Endothelial cell (in vitro differentiated cells): ENCODE data around the gene ACAA2. TPM values are rescaled to one million over a fixed set of nuclear protein-coding genes. Genes with fewer than 3 reads are reported as not detected.

Experiments used
- DNase-seq: peaks from one replicate; pipeline ENCODE4 v3.0.0; 2021; ENCODE audit warnings: low spot score
- H3K27ac Mint-ChIP-seq: one replicate; pipeline ENCODE4 v1.8.0; 2021; ENCODE audit warnings: mixed read lengths, inconsistent platforms; ENCODE audit not compliant: unreplicated experiment
- H3K27me3 Mint-ChIP-seq: one replicate; pipeline ENCODE4 v1.8.0; 2021; ENCODE audit warnings: mild to moderate bottlenecking, moderate library complexity, mixed read lengths, inconsistent platforms; ENCODE audit not compliant: unreplicated experiment
- H3K36me3 Mint-ChIP-seq: one replicate; pipeline ENCODE4 v1.8.0; 2021; ENCODE audit warnings: mild to moderate bottlenecking, low read depth, mixed read lengths, inconsistent platforms; ENCODE audit not compliant: unreplicated experiment
- H3K4me1 Mint-ChIP-seq: one replicate; pipeline ENCODE4 v1.8.0; 2021; ENCODE audit warnings: mild to moderate bottlenecking, mixed read lengths, inconsistent platforms; ENCODE audit not compliant: unreplicated experiment
- H3K4me3 Mint-ChIP-seq: one replicate; pipeline ENCODE4 v1.8.0; 2021; ENCODE audit warnings: mild to moderate bottlenecking, mixed read lengths, inconsistent platforms; ENCODE audit not compliant: unreplicated experiment
- H3K9me3 Mint-ChIP-seq: one replicate; pipeline ENCODE4 v1.8.0; 2021; ENCODE audit warnings: mixed read lengths, inconsistent platforms; ENCODE audit not compliant: unreplicated experiment
- total RNA-seq: library from RNA; stranded (reverse); fragmentation: NEBNext Ultra II Directional; extraction: Animal tissue kit (Norgen Biotek cat#: 25700); gene quantifications from one replicate; pipeline ENCODE4 v1.2.1, GENCODE V29; 2021; ENCODE audit not compliant: unreplicated experiment
- TF ChIP-seq, protein P1 (sequence below): fragments of 200-600 bp; sonication (generic); IDR thresholded peaks from one replicate; pipeline ENCODE4 v1.5.0; 2021; ENCODE audit warnings: antibody characterized with exemption; ENCODE audit not compliant: unreplicated experiment

The ACAA2 gene
- total RNA-seq, 1 donor from 2014 or later: 50.6 TPM

DNA sequence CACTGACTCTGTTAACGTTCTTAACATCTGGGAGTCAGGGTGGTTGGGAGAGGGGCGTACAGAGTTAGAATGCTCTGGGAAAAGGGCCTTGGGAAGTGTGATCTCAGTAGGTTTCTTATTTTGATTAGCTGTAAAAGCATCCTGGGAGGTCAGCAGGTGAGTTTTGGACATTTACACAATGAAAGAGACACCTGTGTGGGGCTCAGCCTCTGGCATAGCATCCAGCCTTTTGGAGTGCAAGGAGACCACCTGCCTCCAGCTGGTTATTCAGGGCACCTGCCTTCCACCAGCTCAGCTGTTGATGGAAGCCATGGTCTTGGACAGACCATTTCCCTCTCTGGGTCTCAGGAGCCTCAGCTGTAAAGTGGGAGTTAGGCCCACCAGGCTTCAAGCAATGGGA lies 49.7 kb downstream of the ACAA2 start:
- H3K4me1 Mint-ChIP-seq: peaks cover 24% of the 10 kb centered on the region
- H3K27ac Mint-ChIP-seq: no peak overlapping the region
- no peak for DNase-seq
- TF ChIP-seq, protein P1, sequence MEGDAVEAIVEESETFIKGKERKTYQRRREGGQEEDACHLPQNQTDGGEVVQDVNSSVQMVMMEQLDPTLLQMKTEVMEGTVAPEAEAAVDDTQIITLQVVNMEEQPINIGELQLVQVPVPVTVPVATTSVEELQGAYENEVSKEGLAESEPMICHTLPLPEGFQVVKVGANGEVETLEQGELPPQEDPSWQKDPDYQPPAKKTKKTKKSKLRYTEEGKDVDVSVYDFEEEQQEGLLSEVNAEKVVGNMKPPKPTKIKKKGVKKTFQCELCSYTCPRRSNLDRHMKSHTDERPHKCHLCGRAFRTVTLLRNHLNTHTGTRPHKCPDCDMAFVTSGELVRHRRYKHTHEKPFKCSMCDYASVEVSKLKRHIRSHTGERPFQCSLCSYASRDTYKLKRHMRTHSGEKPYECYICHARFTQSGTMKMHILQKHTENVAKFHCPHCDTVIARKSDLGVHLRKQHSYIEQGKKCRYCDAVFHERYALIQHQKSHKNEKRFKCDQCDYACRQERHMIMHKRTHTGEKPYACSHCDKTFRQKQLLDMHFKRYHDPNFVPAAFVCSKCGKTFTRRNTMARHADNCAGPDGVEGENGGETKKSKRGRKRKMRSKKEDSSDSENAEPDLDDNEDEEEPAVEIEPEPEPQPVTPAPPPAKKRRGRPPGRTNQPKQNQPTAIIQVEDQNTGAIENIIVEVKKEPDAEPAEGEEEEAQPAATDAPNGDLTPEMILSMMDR: no peak
- no peak overlapping the region for H3K4me3 Mint-ChIP-seq
- peaks cover 6% of the 10 kb centered on the region for H3K27me3 Mint-ChIP-seq
- H3K9me3 Mint-ChIP-seq: no peaks in the 10 kb centered on the region
- peaks cover 8% of the 10 kb centered on the region for H3K36me3 Mint-ChIP-seq

DNA sequence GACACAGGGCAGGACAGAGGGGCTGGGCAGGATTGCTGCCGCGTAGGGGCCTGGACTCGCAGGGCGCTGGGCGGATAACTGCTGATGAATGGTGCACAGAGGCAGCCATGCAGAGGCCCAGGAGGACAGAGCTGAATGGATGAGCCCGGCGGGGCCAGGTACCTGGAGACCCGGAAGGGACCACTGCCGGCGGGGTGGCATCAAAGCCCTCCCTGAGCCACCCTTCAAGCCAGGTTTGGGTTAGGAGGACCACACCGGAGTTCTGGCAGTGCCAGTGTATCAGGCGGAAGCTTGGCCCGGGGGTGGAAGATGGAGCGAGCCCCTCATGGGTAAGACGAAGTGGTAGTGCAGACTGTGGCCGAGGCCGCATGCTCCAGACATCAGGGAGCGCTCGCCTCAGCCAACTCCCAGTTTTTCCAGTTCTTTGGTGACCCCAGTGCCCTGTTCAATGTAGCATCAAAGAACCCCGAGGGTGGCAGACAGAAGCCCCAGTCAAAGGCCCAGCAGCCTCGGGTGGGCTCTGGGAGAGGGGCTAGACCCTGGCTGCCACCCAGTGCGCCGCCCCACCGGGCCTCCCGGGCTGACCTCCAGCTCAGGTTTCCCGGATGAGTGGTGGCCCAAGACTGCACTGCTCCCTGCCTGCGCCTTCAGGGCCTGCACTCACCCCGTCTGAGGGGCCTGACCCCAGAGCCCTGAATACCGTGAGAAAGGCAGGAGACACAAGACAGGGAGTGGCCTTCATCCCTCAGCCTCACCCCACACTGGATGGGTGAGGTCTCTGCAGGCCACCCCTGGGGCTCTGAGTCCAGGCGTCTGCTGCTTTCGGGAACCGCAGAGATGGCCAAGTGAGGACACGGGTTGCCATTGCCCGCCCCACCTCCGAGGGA lies 50.9 kb downstream of the ACAA2 start:
- DNase-seq: no peak
- Mint-ChIP-seq H3K9me3 (no peaks in the 10 kb centered on the region), H3K4me1 (peaks cover 24% of the 10 kb centered on the region), H3K27ac (no peak overlapping the region), H3K27me3 (peaks cover 6% of the 10 kb centered on the region), H3K36me3 (peaks cover 8% of the 10 kb centered on the region), H3K4me3 (no peak overlapping the region)
- TF ChIP-seq, protein P1: no peak

DNA sequence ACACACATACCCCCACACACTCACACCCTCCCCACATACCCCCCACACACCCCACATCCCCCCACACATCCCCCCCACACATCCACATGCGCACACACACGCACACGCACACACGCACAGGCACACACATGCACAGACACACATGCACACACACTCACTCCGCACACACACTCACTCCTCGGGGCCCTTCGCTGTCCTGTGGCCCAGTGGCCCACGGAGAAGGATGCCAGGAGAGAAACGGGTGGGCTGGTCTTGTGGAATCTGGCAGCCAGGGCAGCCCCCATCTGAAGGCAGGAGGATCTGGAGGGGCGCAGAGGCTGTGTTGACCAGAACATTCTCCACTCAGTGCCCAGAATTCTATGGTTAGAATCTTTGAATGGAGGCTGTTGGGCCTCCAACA lies 51.6 kb downstream of the ACAA2 start:
- H3K9me3 Mint-ChIP-seq: no peaks in the 10 kb centered on the region
- peaks cover 6% of the 10 kb centered on the region for H3K36me3 Mint-ChIP-seq
- H3K27ac Mint-ChIP-seq: no peak overlapping the region
- H3K4me1 Mint-ChIP-seq: peaks cover 24% of the 10 kb centered on the region
- DNase-seq: no peak
- TF ChIP-seq, protein P1: no peak
- peaks cover 4% of the 10 kb centered on the region for H3K27me3 Mint-ChIP-seq
- H3K4me3 Mint-ChIP-seq: no peak overlapping the region

DNA sequence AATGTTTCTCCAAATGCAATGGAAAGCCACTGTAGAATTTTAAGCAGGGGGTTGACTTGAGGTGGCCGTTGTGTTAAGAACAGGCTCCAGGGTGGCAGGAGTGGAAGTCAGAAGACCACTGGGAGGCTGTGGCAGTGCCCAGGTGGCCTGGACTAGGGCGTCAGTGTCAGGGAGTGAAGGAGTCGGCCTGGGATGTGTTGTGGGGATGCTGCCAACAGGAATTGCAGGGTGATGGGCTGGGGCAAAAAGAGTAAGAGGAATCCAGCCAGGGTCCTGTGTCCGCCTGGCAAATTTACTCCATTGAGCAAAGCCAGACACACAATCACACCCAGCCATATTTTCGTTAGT lies 55.1 kb downstream of the ACAA2 start:
- Mint-ChIP-seq H3K4me3 (no peak overlapping the region), H3K9me3 (no peaks in the 10 kb centered on the region), H3K27ac (peak overlapping the region; percentile 13), H3K4me1 (peaks cover 15% of the 10 kb centered on the region), H3K36me3 (peaks cover 1% of the 10 kb centered on the region), H3K27me3 (peaks cover 2% of the 10 kb centered on the region)
- TF ChIP-seq, protein P1: no peak
- DNase-seq: no peak

DNA sequence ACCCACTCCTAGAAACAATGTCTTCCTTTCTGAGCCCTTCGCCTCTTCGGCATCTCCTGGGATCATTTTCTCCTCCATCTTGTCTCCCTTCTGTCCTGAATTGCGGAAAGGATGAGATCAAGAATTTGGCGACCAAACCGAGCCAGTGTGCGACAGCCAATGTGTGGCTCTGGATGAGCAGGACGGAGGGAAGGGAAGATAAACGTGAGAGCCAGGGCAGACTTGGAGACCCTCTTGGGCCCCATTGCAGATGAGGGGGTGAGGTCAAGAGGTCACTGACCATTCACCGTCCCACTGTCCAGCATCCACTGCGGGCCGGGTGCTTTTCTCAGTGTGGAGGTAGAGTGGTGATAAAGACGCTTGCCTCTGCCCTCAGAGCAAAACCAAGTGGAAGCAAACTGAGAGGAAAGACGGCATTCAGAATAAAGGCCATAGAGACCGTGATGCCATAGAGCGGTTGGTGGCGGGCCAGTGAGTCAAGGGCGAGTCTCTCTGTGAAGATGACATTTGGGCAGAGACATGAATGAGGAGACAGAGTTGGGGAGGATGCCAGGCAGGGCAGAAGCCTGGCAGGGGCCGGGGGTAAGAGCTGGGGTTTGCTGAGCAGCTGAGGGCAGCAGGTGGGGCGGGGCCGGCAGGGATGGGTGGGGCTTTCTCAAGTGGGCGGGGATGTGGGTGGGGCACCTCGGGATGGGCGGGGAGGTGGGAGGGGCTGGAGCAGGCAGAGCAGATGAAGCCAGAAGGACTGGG lies 55.6 kb downstream of the ACAA2 start:
- no peak overlapping the region for H3K4me3 Mint-ChIP-seq
- peaks cover 2% of the 10 kb centered on the region for H3K27me3 Mint-ChIP-seq
- no peaks in the 10 kb centered on the region for H3K36me3 Mint-ChIP-seq
- H3K9me3 Mint-ChIP-seq: no peaks in the 10 kb centered on the region
- no peak overlapping the region for H3K27ac Mint-ChIP-seq
- peaks cover 12% of the 10 kb centered on the region for H3K4me1 Mint-ChIP-seq
- DNase-seq: no peak
- TF ChIP-seq, protein P1: no peak
